Cardiac fibroblast (primary cell): Measurements from ENCODE around the gene CFAP251.
"Not testable (repeated sequence)": the region's sequence is repeated elsewhere in the genome, so short reads cannot be mapped to it uniquely, and the experiment has no call there.

ENCODE experiments used
- DNase-seq, 2 donors: peaks; one replicate each; pipeline versions ENCODE4 v3.0.0 to v3.0.0-alpha.2; 2010; ENCODE audit warnings: low read depth in 2 of 2
- H3K4me3 ChIP-seq, 2 donors: replicated peaks in 1 of 2; 1 replicate in 1 of 2; 2 replicates in 1 of 2; pipeline ENCODE4 v1.5.1; 2011; ENCODE audit warnings: low read depth in 2 of 2, low read length in 2 of 2, mild to moderate bottlenecking in 2 of 2, moderate library complexity in 1 of 2
- CTCF ChIP-seq: IDR thresholded peaks from one replicate; pipeline ENCODE4 v1.5.1; 2011; ENCODE audit warnings: low read depth, mild to moderate bottlenecking, low read length, inconsistent platforms

The CFAP251 gene

GRCh38 chr12:121917950-121918678 is at the start of gene CFAP251:
CFAP251 (plus strand) TSS chr12:121918592; CDS start chr12:121921306, 2,714 bp downstream.
- peak; percentile 51 for TF ChIP-seq CTCF
- H3K4me3 ChIP-seq = peak within 1 kb of the TSS; percentile 31 to 35
- DNase-seq = peak; percentile 65 to 86

- H3K4me3 ChIP-seq, DNase-seq: not testable (repeated sequence)
Observed at GRCh38 chr12:121869229-121869628, 49.2 kb upstream of the CFAP251 start.

GRCh38 chr12:121871467-121871866 is 46.9 kb upstream of the CFAP251 start:
- no peak for DNase-seq
- no peak overlapping the region for H3K4me3 ChIP-seq

GRCh38 chr12:121872546-121873215 is 45.7 kb upstream of the CFAP251 start:
- no peak overlapping the region for H3K4me3 ChIP-seq
- TF ChIP-seq CTCF = no peak
- DNase-seq = peak; percentile 96

More at GRCh38 chr12:121871467-121871866, 46.9 kb upstream of the CFAP251 start:
- TF ChIP-seq CTCF = no peak

- no peak overlapping the region for H3K4me3 ChIP-seq
- DNase-seq = peak in 1 of 2 donors; percentile 62
- no peak for TF ChIP-seq CTCF
Observed at GRCh38 chr12:121873216-121873569, 45.2 kb upstream of the CFAP251 start.

GRCh38 chr12:121874071-121874470 is 44.3 kb upstream of the CFAP251 start:
- DNase-seq = no peak
- no peak for TF ChIP-seq CTCF
- H3K4me3 ChIP-seq = no peak overlapping the region

- no peak for DNase-seq
- H3K4me3 ChIP-seq = no peak overlapping the region
- no peak for TF ChIP-seq CTCF
Observed at GRCh38 chr12:121875582-121875981, 42.8 kb upstream of the CFAP251 start.

- H3K4me3 ChIP-seq = not testable (repeated sequence)
Observed at GRCh38 chr12:121876080-121876447, 42.3 kb upstream of the CFAP251 start.

More at GRCh38 chr12:121876080-121876447, 42.3 kb upstream of the CFAP251 start:
- not testable (repeated sequence) for DNase-seq
